Activated CD4-positive, alpha-beta T cell treated with anti-CD3 and anti-CD28 coated beads, Interleukin-2, amount 50 U/mL, for 48 hours (primary cell): ENCODE data around the gene MYMX.
"Not testable (repeated sequence)": the region's sequence is repeated elsewhere in the genome, so short reads cannot be mapped to it uniquely, and the experiment has no call there.

Experiments used
- DNase-seq, 2 experiments: peaks; one replicate each; pipeline ENCODE4 v3.0.0-alpha.2; 2020

The MYMX gene

DNA sequence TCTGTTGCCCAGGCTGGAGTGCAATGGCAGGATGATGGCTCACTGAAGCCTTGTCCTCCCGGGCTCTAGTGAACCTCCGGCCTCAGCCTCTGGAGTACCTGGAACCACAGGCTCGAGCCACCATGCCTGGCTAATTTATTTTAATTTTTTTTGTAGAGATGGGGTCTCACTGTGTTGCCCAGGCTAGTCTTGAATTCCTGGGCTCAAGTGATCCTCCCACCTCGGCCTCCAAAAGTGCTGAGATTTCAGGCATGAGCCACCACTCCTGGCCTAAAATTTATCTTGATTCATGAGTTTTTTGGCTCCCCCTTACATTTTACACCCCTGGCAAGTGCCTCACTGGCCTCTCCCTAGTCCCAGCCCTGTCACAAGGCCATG lies 4.2 kb downstream of the MYMX start:
- no peak for DNase-seq

DNA sequence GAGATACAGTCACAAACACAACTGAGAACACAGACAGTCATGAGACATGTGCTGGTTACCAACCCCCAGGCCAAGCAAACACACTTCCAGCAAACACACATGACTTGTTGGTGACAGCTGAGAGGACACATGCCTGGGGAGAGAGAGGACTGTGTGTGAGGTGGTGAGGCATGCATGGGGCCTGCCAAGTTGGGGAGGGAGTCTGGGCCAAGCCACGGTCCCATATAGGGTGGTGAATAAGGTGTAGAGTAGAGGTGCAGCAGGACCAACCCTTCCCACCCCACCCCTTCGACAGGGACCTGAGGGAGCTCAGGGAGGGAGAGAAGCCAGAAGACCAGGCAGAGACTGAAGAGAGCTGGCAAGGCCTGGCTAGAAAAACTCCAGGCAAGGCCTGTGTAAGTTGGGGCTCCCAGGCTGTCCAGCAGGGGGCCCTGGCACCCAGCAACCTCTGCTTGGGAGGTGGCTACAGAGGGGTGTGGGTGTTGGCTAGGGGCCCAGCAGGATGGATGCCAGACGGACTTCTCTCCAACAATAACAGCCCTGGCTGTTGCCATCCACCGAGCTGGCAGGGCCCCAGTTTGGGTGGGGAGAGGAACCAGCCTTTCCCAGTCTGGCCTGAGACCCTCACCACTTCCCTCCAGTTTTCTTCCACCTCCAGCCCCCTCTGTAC lies 4.7 kb downstream of the MYMX start:
- DNase-seq, result peak; percentile 81 to 84

DNA sequence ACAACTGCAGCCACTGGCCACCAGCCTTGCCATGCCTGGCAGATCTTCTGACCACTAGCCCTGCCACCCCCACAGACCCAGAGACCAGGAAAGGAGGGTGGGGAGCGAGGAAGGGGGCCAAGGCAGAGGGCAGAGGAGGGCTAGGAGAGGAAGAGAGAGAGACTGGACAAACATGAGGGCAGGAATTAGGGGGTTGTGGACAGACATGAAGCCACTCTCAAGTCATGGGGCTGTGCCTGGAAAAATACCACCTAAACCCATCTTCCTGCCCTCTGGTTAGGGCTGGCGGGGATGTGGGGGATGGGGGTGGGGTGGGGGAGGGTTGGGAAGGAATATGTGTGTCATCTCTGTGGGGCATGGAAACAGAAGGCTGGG lies 5.2 kb downstream of the MYMX start:
- DNase-seq, result no peak

DNA sequence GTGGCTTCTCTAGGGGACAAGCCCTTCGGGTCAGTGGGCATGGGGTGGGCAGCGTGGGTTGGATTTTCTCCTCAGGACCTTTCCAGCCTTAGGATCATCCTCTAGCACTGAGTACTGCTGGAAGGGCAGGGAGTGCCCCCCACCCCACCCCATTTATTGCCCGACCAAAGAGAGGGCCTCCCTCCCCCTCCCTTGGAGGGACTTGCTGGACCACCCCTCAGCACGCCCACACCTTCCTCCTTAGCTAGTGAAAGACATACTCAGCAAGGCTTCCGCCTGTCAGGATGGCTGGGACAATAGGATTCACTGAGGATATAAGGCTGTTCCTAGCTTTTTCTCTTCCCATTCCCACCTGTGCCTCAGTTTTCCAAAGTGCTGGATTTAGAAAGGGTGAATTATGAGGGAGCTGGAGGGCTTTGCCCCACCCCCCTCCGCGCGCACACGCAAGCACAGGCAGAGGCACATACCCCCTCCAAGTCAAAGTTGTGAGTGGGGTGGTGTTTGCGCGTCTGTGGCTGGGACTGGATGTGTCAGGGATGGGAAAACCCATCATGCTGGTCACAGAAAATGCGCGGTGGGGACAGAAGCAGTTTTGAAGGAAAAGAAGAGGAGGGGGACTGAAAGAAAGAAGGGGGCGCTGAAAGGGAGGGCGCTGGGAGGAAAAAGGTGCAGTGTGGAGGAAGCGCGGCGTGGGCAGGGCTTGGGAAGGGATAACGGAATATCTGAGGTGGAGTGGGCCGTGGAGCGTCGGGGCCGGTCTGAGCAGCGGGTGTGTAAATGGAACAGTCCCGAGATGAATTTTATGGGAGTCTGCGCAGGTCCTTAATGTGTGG lies 6.0 kb downstream of the MYMX start:
- peak; percentile 14 to 42 for DNase-seq

DNA sequence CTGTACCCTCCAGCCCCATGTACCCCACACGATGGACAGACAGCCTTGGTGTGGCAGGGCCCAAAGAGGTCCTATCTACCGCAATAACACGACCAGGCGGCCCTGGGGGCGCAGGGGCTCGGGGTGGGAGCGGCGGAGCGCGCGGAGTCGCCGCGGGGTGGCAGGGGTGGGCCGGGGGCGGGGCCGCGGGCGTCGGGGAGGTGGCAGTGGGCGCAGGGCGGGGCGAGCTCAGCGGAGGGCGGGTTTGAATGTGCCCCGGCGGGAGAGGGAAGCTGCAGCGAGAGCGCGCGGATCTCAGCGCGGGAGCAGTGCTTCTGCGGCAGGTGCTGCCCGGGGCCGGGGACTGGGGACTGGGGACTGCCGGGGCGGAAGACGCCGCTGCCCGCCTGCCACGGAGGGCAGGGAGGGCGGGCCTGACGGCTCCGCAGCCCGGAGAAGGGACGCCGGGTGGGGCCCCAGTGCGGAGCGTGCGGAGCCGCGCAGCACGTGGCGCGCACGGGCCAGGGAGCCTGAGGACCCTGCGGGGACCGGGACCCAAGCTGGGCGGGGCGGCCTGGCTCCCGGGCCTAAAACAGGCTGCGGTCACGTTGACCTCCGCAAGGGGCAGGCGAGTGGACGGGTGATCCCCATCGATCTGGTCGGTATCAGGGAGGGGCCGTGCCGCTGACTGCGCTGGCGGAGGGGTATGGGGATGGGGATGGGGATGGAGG lies 6.7 kb downstream of the MYMX start, which contains the start of gene SLC29A1:
Gene SLC29A1, plus strand, starts transcription at position 277 of the 710 bp plus-strand sequence. CDS start 3,719 bp downstream, outside the sequence.
- peak; percentile 89 for DNase-seq

DNA sequence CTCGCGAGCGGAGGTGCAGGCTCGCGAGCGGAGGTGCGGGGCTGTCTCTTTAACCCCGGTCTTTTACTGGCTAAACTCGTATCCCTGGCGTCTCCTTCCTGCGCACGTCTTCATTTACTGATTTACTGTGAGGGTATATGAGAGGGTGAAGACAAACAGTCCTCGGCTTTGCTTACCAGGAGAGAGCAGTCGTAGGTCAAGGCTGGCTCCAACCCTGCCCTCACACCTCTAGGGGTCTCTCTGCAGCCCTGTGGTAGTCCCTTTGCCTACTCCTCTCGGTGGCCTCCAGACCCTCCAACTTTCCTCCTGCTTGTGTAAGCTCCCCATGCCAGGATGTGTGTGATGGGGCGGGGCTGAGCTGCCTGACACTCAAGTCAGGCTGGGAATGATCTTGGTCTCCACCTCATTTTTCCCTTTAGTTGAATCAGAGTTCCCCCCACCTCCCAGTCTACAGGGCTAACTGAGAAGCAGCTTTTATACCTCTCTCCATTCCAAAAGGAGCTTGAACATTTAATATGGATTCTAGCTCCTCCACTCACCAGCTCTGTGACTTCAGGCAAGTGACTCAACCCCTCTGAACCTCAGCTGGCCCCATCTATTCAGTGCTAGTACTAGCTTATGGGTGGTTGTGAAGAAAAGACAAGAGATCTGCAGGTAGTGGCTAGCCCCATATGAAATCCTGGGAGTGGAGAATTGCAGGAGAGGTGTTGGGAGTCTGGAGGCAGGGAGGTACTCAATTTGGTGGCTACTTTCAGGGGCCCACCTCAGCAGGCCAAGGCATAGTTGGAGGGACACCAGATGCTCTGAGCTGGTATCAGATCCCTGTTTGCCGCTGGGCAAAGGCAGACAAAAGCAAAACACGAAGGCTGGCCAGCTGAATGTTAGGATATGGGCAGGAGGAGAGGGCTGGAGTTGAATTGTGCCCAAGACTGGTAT lies 7.6 kb downstream of the MYMX start:
- peak; percentile 35 to 42 for DNase-seq

DNA sequence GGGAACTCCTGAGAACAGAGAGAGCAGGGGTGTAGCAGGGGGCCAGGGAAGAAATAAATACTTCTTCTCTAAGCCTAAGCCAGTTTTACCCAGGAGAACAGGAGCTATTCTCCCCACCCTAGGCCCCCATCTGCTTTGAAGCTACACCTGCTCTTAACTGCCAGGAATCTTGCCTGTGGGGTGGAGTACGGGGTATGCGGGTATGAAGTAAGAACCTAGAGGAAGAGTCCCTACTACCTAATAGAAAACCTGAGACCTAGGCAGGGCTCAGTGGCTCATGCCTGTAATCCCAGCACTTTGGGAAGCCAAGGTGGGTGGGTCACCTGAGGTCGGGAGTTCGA lies 8.2 kb downstream of the MYMX start:
- no peak for DNase-seq

DNA sequence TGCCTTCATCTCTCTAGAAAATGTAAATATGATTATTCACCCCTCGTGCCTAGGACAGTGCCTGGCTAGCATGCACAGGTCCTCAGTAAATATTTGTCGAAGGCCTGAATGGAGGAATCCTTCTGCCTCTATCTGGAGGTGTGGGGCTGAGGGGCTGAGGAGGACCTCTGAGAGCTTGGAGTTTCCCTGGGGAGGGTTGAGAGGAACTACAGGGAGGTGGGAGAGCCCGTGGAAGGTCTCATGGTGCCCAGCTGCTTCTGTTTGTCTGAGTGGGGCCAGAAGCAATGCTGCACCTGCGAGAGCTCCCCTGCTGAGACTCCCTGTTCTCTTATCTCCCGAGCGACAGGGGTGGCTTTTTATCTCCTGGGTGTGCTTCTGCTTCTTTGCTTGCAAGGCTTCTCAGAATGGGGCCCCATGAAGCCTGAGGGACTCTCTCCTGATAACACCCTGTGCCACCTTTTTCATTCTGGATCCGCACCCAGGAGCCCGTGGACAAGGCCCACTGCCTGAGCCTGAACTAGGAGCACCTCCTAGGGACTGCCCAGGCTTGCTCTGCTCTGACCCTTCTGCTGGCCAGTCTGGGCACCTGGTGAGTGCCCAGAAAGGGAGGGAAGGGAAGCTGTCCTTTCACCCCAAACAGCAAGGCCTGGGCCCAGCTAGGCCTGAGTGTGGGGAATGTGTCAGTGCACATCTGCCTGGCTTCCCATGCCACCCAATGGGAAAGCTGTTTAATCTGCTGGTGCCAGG lies 9.0 kb downstream of the MYMX start:
- DNase-seq, result no peak

DNA sequence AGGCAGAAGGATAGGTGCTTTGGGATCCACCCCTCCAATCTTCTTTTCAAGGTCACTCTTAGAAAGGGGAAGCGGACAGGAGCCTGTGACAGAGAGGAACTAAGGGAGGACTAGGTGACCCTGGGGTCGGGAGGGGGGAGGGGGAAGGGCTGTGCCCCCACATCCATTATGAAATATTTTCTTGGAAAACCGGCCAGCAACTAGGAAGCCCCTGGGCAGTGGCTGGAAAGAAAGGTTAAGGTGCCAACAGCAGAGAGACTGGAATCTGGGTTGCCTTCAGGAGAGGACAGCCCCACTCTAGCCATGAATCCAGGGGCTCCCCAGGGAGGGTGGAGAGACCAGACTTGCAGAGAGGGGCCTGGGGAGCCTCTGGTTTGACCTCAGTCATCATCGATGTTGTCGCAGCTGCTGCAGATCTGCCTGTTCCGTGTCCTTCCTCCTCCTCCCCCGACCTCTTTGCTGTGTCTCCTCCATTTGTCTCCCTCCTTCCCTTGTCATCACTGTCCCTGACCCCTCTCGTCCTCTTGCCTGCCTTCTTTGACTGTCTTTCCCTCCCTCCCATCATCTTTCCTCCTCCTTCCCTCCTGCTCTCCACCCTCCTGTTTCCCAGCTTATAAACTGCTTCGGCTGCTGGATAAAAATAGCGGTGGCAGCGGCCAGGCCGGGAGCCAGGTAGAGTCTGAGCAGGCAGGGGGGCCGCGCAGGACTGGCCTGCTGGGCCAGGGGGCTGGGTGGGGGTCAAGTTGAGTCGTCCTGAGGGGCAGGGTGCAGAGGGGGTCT lies 9.8 kb downstream of the MYMX start:
- DNase-seq, result no peak

DNA sequence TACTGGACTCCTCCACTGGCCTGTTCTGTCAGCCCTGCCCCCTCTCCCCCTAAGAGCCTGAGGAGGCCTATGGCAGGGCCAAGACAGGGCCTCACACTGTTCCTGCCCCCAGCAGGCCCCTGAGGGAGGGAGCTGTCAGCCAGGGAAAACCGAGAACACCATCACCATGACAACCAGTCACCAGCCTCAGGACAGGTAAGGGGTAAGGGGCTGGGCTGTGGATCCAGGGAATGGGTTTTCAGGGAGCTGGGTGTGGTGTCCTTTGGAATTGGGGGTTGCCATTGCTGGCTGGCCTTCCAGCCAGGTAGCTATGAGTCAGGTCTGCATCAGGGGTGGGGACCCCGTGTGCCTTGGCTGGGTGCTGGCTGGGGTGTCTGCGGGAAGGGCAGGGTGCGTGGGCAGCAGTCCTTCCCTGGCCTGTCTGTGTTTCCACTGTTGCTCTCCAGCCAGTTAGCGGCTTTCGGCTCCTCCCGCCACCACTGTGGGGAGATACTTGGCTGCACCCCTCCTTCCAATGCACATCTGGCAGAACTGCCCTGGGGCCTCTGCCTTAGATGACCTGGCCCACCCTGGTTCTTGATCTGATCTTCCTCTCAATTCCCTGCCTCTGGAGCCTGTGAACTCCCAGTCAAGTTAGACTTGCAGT lies 10.5 kb downstream of the MYMX start:
- no peak for DNase-seq

DNA sequence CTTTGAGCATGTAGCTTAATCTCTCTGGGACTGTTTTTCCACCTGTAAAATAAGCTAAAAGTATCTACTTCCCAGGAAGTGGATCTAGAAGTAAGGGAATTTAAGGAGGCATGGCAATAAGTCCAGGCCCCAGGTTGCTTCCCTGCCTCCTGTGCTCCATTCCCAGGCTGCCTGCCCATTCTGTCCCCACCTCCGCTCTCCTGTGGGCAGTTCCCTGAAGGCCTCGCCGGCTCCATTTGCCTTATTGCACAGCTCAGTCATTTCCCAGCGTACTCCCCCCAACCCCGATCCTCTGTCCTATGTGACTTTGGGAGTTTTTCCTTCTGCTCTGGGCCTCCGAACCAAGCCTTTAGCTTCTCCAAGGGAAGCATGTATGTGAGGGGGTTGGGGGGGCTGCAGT lies 11.3 kb downstream of the MYMX start:
- no peak for DNase-seq

DNA sequence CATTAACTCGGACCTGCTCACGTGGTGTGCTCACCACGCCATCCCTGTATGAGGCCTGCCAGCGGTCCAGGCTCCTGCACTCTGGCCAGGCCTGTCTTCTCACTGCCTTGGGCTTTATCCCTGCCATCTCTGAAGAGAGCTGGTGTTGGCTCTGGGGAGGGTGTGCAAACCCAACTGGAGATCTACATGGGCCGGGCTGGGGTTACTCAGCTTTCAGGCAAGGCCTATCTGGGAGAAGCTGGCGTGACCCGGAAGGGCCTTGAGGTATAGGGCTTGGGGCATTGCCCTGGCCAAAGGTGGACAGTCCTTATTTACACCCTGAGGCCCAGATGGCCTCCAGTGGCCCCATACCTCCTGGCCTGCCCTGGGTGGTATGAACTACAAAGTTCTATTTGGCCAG lies 11.7 kb downstream of the MYMX start:
- no peak for DNase-seq

DNA sequence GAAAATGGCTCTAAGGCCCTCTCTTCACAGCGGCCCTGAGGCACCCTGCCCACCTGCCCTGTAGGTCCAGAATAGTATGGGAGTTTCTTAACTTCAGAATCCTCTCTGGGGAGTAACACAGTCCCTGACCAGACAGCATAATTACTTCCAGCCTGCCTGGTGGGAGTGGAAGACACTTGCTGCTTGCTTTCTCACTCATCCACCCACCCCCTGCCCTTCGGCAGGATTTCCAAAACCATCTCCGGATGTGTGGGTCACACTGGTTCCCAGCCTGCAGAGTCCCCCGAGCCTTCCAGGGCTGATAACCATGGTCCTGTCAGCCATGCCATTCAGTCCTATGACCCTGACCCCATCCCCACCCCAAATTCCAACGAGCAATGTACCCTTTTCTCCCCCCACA lies 12.1 kb downstream of the MYMX start:
- DNase-seq, result no peak

DNA sequence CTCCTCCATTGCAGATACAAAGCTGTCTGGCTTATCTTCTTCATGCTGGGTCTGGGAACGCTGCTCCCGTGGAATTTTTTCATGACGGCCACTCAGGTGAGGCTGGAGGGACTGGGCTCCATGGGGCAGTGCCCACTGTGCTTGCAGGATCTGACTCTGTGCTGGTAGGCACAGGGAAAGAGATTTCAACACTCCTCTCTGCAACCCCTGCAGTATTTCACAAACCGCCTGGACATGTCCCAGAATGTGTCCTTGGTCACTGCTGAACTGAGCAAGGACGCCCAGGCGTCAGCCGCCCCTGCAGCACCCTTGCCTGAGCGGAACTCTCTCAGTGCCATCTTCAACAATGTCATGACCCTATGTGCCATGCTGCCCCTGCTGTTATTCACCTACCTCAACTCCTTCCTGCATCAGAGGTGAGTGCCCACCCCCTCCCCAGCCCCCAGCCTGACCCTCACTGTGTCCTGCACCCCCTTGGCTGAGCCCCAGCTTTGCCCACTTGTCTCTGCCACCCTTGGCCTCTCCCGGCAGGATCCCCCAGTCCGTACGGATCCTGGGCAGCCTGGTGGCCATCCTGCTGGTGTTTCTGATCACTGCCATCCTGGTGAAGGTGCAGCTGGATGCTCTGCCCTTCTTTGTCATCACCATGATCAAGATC lies 12.8 kb downstream of the MYMX start:
- no peak for DNase-seq

DNA sequence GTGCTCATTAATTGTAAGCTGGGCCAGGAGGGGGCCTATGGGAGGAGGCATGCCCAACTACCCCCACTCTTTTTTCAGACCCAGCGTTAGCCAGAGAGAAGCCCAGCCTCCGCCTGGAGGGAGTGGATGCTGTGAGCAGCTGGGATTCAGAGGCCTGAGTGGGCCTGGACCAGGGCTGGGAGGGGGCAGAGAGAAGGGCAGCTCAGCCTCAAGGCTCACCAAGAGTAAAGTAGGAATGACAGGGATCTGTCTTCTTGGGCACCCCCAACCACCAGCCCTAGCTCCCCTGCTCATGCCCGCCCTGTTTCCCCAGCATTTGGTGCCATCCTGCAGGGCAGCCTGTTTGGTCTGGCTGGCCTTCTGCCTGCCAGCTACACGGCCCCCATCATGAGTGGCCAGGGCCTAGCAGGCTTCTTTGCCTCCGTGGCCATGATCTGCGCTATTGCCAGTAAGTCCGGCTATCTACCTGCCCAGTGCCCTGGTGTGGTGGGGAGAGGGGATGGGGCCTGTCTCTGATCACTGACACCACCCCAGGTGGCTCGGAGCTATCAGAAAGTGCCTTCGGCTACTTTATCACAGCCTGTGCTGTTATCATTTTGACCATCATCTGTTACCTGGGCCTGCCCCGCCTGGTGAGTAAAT lies 13.4 kb downstream of the MYMX start:
- DNase-seq, result no peak

DNA sequence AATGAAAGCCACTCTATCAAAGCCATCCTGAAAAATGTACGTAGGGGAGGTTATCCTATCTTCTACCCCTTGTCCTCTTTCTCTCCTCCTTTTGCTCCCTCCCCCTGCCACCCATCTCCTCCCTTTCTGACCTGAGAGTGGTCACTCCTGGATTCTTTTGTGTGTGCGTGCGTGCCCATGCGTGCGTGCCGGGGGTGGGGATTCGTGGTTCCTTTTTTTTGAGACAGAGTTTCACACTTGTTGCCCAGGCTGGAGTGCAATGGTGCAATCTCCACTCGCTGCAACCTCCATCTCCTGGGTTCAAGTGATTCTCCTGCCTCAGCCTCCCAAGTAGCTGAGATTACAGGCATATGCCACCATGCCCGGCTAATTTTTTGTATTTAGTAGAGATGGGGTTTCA lies 14.7 kb downstream of the MYMX start:
- not testable (repeated sequence) for DNase-seq

DNA sequence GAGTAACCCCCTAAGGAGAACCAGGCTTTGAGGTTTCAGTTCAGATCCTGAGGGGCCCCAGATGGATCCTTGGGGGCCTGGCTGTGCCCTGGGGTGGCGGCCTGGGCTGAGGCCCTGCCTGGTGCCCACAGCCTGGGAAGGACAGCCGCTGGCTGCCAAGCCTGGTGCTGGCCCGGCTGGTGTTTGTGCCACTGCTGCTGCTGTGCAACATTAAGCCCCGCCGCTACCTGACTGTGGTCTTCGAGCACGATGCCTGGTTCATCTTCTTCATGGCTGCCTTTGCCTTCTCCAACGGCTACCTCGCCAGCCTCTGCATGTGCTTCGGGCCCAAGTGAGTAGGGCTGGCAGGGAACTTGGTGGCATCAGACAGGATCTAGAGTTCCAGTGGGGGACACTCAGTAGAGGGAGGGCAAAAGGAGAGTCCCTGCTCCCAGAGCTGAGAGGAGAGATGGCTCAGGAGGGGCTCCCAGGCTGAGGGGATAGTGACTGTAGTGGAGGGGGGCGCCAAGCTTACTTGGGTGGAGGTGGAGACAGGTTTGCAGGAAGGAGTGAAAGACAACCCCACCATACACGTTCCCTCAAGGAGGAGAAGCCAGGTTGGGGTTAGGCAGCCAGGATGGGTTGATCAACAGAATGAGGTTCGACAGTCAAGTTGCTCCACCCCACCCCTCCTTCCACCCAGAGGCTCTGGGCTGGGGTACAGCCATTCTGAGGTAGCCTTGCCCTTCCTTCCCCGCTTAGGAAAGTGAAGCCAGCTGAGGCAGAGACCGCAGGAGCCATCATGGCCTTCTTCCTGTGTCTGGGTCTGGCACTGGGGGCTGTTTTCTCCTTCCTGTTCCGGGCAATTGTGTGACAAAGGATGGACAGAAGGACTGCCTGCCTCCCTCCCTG lies 16.2 kb downstream of the MYMX start:
- DNase-seq, result no peak

DNA sequence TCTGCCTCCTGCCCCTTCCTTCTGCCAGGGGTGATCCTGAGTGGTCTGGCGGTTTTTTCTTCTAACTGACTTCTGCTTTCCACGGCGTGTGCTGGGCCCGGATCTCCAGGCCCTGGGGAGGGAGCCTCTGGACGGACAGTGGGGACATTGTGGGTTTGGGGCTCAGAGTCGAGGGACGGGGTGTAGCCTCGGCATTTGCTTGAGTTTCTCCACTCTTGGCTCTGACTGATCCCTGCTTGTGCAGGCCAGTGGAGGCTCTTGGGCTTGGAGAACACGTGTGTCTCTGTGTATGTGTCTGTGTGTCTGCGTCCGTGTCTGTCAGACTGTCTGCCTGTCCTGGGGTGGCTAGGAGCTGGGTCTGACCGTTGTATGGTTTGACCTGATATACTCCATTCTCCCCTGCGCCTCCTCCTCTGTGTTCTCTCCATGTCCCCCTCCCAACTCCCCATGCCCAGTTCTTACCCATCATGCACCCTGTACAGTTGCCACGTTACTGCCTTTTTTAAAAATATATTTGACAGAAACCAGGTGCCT lies 16.9 kb downstream of the MYMX start:
- no peak for DNase-seq
